ENCODE results near the gene BRDT. TPM values are rescaled to one million over a fixed set of nuclear protein-coding genes. Genes with fewer than 3 reads are reported as not detected.

Gene BRDT
- not detected in 2 replicates for total RNA-seq

DNA sequence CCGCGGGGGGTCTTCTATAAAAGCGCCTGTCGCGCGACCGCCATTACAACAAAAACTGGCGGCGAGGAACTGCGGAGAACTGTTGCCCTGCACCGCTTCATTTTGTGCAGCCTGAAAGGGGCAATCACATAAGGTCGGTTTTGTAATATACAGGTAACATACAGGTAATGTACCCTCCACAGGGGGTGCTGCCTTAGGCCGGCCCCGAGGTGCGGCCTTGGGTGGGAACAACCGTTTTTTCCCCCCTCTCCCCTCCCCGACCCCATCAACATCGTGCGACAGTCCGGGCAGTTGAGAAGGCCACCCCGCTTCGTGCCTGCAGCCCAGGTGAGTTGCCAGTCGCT lies at the start of gene BRDT:
TSS of gene BRDT (plus strand) at position 46 of the 344 bp plus-strand sequence. CDS start 13,354 bp downstream, outside the sequence.

Other genes starting within 250 kb of the BRDT start
- 7.6 and 25.1 TPM in 2 replicates for gene TGFBR3, start 63.2 kb upstream of the BRDT start, total RNA-seq
- gene EPHX4, start 80.6 kb downstream of the BRDT start, total RNA-seq: not detected in 2 replicates
- gene SETSIP, start 126.0 kb downstream of the BRDT start, total RNA-seq: not detected in 2 replicates
- gene BTBD8, start 130.9 kb downstream of the BRDT start, total RNA-seq: 3.3 and 4.3 TPM in 2 replicates

Measured in placental epithelial cell (primary cell).